Transverse colon (tissue), 3 donors: ENCODE measurements around the gene PHYKPL.

ENCODE experiments used
- POLR2A ChIP-seq: fragments of 450-650 bp; IDR thresholded peaks from one replicate; pipeline ENCODE4 v1.6.1; 2016; ENCODE audit warnings: antibody characterized with exemption, mild to moderate bottlenecking, moderate library complexity
- TF ChIP-seq, protein P1 (sequence below), 5 experiments: fragments of 200-600 bp in 3 of 5; fragments of 450-650 bp in 2 of 5; sonication (generic) in 3 of 5; IDR thresholded peaks; 1 replicate in 2 of 5; 2 replicates in 3 of 5; pipeline ENCODE4 v1.5.1; 2016 to 2017; ENCODE audit warnings: antibody characterized with exemption in 5 of 5, inconsistent platforms in 3 of 5, mild to moderate bottlenecking in 2 of 5, moderate library complexity in 1 of 5

DNA sequence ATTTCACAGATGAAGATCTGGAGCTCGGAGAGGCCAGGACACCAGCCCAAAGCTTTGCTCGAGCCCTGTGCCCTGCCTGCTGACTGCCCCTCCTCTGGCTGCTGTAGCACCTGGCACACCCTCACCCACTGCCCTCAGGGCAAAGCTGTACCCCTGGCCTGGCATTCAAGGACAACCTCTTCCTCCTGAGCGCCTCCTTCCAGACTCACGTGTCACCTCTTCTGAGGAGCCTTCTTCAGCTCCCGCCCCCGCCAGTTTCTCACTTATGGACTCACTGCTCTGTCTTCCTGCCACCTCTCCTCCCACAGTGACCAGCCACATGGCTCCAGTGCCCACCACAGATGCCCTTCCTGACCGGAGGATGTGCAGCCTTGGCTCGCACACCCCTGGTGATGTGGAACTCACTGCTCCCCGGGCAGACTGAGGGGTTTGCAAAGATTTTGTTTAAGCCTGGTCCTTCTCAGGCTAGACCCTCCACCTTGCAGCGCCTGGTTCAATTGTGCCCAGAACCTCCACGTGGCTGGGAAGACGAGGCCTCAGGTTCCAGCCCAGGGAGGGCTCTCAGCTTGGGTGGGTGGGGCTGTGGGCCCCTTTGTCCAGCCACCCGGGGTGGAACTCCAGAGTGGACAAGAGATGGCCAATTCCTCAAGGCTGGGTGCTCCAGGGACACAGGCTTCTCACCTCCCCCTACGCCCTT is 46.6 kb upstream of the PHYKPL start:
- TF ChIP-seq, protein P1, sequence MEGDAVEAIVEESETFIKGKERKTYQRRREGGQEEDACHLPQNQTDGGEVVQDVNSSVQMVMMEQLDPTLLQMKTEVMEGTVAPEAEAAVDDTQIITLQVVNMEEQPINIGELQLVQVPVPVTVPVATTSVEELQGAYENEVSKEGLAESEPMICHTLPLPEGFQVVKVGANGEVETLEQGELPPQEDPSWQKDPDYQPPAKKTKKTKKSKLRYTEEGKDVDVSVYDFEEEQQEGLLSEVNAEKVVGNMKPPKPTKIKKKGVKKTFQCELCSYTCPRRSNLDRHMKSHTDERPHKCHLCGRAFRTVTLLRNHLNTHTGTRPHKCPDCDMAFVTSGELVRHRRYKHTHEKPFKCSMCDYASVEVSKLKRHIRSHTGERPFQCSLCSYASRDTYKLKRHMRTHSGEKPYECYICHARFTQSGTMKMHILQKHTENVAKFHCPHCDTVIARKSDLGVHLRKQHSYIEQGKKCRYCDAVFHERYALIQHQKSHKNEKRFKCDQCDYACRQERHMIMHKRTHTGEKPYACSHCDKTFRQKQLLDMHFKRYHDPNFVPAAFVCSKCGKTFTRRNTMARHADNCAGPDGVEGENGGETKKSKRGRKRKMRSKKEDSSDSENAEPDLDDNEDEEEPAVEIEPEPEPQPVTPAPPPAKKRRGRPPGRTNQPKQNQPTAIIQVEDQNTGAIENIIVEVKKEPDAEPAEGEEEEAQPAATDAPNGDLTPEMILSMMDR (IDR thresholded peaks at IDR 0.05) = no peak
- TF ChIP-seq POLR2A = no peak
